Measurements from ENCODE around the gene ADAD2.
"Not testable (repeated sequence)": the region's sequence is repeated elsewhere in the genome, so short reads cannot be mapped to it uniquely, and the experiment has no call there.

The ADAD2 gene

DNA sequence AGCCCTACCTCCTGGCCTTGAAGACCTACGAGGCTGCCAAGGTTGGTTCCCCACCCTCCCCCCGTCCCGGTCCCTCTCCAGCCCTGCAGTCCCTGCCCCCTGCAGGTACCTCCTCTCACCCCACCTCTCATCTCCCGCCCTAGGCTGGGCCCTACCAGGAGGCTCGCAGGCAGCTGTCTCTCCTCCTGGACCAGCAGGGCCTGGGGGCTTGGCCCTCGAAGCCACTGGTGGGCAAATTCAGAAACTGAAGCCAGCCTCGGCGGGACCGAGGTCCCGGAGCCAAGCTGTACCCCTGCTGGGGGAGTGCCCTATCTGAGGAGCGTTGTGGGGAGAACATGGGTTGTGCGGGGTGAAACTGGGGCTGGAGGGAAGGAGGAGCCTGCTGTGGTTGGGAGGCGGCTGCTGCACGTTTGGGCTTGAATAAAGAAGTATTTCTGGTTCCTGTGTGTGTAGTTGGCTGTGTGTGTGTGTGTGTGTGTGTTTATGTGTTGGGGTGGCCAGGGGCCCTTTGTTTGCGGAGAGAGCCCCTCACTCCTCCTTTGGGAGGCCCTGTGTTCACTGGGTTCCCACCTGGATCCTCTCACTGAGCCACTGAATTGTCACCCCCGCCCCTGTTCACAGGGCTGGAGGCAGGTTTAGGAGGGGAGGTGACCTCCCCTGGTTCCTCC is 5.9 kb downstream of the ADAD2 start:
- no peak for DNase-seq

- DNase-seq, result no peak
These were observed 6.6 kb downstream of the ADAD2 start for GRCh38 chr16:84197466-84198128.

DNA sequence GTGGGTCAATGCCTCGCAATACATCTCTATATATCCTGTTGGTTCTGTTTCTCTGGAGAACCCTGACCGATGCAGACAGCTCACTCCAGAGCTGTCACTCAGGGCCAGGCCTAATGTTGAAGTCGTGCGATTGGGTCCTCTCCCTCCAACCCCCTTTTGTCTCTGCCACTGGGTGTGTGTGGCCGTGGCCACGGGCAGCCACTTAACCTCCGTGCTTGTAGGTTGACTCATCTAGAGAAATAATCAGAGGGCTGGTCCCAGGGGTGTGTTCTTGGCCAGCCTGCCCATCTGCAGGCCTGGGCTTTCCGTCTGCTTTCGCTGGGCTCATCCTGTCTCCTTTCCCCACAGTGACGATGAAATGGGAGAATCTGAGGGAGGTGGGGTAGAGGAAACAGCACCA is 7.4 kb downstream of the ADAD2 start:
- no peak for DNase-seq

DNA sequence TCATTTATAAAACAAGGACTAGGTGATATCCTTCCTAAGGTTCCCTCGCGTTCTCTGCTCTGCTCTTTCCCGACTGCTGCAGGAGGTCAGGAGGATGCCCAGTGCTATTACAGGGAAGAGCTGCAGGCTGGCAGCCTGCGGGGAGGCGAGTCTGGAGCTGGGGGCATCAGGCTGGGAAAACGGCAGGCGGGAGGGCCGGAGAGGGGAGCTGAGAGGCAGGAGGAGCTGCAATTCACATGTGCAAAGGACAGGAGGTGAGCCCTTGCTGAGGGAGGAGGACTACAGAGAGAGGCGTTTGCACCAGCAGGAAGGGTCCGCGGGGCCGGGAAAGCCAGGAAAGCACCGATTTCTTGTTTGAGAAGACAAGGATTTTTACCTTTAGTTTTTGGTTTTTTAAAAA is 8.1 kb downstream of the ADAD2 start:
- no peak for DNase-seq

DNA sequence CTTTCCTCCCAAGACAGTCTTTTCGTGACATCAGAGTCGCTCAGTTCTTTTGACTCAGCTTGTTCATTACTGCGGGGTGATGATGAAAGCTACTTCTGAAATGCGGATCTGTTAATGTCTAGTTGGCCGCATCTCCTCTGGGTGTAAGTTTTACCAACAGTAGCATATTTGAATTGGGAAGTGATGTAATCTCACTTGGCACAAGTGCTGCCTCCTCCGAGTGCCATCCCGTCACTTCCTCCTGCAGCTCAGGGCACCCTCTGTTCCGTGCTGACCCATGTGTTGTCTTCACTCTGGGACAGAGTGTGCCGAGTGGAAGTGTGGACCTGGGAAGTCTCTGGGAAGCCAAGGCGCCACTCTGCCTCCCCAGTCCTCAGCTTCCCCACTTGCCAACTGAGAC is 8.9 kb downstream of the ADAD2 start:
- DNase-seq, result no peak

GRCh38 chr16:84204551-84204950 is 13.6 kb downstream of the ADAD2 start:
- not testable (repeated sequence) for DNase-seq

DNA sequence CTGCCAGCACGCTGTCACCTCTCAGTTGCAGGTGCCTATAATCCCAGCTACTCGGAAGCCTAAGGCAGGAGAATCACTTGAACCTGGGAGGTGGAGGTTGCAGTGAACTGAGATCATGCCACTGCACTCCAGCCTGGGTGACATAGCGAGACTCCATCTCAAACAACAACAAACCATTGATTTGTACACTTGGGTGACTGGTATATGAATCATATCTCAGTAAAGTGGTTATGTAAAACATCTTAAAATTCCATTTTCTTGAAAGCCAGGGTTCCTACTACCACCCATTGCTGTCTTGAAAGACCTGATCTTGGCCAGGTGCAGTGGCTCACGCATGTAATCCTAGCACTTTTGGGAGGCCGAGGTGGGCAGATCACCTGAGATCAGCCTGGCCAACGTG is 14.2 kb downstream of the ADAD2 start:
- not testable (repeated sequence) for DNase-seq

DNA sequence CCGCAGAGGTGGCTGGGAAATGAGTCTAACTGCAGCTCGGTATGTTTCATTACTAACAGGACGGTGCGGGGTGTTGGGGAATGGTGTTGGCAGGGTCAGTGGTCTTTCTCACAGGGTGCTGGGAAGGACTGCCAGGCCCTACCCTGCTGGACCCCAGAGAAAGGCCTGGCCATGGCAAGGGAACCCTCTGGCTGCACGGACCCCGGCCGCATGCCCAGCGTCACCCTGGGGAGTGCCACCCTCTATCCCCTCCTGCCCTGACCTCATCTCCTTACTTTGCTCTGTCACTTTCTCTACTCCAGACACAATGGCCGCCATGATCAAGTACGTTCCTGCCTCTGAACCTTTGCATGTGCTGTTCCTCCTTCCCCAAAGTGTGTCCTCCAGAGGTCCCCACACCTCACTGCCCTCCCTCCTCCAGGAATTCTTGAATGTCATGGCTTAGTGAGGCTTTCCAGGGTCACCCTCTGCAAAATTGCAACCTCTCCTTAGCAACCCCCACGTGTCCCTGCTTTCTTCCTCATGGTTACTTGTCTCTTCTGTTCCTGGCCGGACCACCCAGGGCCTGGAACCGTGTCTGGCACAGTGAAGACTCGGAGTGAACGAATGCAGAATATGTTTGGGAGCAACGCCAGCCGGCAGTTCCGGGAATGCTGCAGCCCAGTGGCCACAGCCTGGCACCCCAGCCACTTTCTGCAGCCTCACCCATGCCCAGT is 15.2 kb downstream of the ADAD2 start:
- DNase-seq, result no peak

GRCh38 chr16:84207251-84207650 is 16.3 kb downstream of the ADAD2 start:
- DNase-seq, result no peak

GRCh38 chr16:84207879-84208278 is 16.9 kb downstream of the ADAD2 start:
- no peak for DNase-seq

GRCh38 chr16:84209989-84210388 is 19.0 kb downstream of the ADAD2 start:
- no peak for DNase-seq

GRCh38 chr16:84212154-84212553 is 21.2 kb downstream of the ADAD2 start:
- no peak for DNase-seq

- DNase-seq, result no peak
These were observed 21.7 kb downstream of the ADAD2 start for GRCh38 chr16:84212631-84213030.

GRCh38 chr16:84214451-84215066 is 23.6 kb downstream of the ADAD2 start:
- no peak for DNase-seq

GRCh38 chr16:84215531-84215930 is 24.6 kb downstream of the ADAD2 start:
- no peak for DNase-seq

GRCh38 chr16:84216144-84216543 is 25.2 kb downstream of the ADAD2 start:
- DNase-seq, result not testable (repeated sequence)

DNA sequence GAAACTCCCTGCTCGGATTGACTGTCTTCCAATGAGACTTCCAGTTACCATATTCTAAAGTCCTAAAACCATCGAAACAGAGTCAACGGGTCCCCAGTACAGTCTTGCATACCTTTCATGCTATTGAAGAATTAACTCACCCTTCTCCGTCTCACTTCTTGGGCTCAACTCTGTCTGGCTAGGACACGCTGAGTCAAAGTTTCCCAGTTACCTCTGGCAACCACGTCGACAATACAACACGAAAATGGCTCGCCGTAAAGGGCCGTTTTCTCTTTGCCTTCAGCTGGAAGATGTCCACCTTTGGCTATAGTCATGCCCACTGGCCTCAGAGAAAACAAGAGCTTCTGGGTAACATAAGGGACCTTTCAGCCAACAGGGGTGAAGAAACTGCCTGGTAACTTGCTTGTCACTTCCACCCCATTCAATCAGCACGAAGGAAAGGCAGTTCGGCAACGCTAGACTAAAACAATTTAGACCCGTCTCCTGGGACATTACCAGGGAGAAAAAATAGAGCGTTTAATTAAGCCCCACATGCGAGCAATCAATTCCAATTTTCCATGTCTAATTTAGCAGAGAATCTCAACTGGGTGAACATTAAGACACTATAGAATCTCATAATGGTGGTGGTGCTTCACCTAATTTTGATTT is 27.3 kb downstream of the ADAD2 start:
- no peak for DNase-seq

GRCh38 chr16:84218956-84219355 is 28.0 kb downstream of the ADAD2 start:
- DNase-seq, result no peak

DNA sequence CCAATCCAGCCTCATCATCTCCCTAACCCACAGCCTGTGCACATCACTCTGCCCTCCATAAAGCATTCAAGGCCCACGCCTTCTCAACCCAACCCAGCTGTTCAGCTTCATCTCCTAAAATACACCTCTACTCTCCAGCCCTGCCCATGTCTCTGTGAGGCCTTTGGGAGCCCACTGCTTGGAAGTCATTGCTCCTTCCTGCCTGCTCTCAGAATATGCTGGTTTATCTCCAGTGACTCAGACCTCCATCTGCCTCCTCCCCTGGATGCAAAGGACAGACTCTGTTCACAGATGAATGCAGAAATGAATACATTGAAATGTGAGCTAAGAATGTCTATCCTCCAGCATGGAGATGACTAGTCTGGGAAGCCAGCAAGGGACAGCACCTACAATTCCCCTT is 29.9 kb downstream of the ADAD2 start:
- no peak for DNase-seq

GRCh38 chr16:84223456-84223855 is 32.5 kb downstream of the ADAD2 start:
- DNase-seq, result no peak

DNA sequence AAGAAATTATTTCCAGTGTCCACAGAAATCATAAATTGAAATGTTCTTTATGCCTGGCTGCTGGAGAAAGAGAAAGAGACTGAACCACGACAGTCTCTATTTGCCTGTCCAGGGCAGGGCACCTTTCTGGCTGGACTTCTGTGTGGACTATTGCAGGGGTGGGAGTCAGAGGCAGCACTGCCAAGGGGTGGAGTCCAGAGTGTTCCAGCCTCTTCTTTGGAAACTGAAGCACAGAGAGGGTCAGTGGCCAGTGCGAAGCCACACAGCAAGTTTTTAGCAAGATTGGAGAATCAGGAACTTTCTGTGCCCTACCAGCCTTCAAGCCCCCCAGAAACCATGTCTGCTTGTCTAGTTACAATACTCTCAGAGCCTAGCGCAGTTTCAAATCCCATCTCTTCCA is 33.6 kb downstream of the ADAD2 start:
- no peak for DNase-seq

DNA sequence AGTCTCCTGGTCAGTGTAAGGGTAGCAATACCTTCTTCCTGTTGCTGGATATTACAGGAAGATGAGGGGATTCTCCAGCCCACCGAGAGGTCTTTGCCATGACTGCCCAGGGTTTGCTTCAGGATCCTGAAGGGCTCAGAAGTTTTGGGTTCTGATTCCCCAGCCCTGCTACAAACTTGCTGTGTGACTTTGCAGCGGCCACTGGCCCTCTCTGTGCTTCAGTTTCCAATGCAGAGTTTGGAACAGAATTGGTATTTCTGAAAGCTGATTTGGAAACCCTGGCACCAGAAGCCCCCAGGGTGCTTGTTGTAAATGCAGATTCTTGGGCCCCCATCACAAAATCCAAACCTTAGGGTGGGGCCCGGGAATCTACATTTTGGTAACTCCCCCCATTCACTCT is 34.2 kb downstream of the ADAD2 start:
- DNase-seq, result no peak

DNA sequence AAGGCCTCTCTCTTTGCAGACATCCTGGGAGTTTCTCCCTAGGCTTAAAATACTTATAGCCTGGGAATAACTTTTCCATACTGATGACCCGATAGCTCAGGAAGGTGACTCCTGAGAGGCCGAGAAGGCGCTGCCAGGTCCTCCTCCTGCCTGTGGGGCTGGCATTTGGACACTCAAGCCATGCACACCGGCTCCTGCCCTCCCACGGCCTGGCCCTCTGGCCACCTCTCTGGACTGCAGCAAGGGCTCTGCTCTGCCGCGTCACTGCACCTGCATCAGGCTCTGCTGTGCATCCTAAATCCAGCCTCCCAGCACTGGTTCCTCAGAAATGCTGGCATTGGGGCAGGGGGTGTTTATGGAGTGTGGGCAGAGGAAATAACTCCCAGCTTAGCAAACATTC is 34.6 kb downstream of the ADAD2 start:
- DNase-seq, result no peak

Data from activated CD4-positive, alpha-beta T cell treated with anti-CD3 and anti-CD28 coated beads, Interleukin-10, Interleukin-2, amounts not matched to agents 100 ng/mL and 50 ng/mL, durations not matched to agents 16 hours and 8 hours (primary cell).